ENCODE measurements around the gene FAM89B. TPM values are rescaled to one million over a fixed set of nuclear protein-coding genes. Genes with fewer than 3 reads are reported as not detected.

The FAM89B gene
- total RNA-seq, 2 experiments from 2014 or later = 12.7 to 16.0 TPM

- no peak overlapping the region for H3K4me3 Mint-ChIP-seq
- CTCF ChIA-PET = interaction anchor here (1.2 to 6.0 kb wide), 3 partner anchors 15 to 91 kb away, joined by 3 to 47 read pairs (median 9); partner anchors contain the start of gene KCNK7
- peaks cover 35% of the 10 kb centered on the region for H3K36me3 Mint-ChIP-seq (ENCODE audit: low read depth)
- H3K9me3 Mint-ChIP-seq = no peaks in the 10 kb centered on the region
- ATAC-seq (no peak), DNase-seq (no peak)
- H3K27ac Mint-ChIP-seq = peak overlapping the region; percentile 31
- TF ChIP-seq CTCF (IDR thresholded peaks at IDR 0.05) = no peak
- intact Hi-C loops (cut with micrococcal nuclease) = loop anchor here (2.0 kb wide), 1 partner anchor 14 kb away; the partner anchor contains the start of gene KCNK7
- H3K27me3 Mint-ChIP-seq = no peaks in the 10 kb centered on the region
- peaks cover 39% of the 10 kb centered on the region for H3K4me1 Mint-ChIP-seq (ENCODE audit: low read depth)
- POLR2A ChIA-PET = interaction anchor here (0.8 to 5.2 kb wide), 10 partner anchors 10 to 84 kb away, joined by 3 to 30 read pairs (median 4); partner anchors contain the start of genes KCNK7 and SCYL1
These were observed 36.9 kb downstream of the FAM89B start for GRCh38 chr11:65609229-65609628.

- Mint-ChIP-seq H3K4me1 (ENCODE audit: low read depth) (peaks cover 39% of the 10 kb centered on the region), H3K27me3 (no peaks in the 10 kb centered on the region), H3K27ac (peak overlapping the region; percentile 31), H3K36me3 (ENCODE audit: low read depth) (peaks cover 32% of the 10 kb centered on the region), H3K9me3 (no peaks in the 10 kb centered on the region), H3K4me3 (no peak overlapping the region)
- intact Hi-C loops (cut with micrococcal nuclease) = loop anchor here (2.0 kb wide), 1 partner anchor 15 kb away; the partner anchor contains the start of gene KCNK7
- no peak for TF ChIP-seq CTCF (IDR thresholded peaks at IDR 0.05)
- no peak for DNase-seq
- ChIA-PET CTCF (interaction anchor here (1.1 to 6.0 kb wide), 5 partner anchors 16 to 91 kb away, joined by 3 to 47 read pairs (median 4); partner anchors contain the start of gene KCNK7), POLR2A (interaction anchor here (0.6 to 5.2 kb wide), 13 partner anchors 13 to 85 kb away, joined by 3 to 30 read pairs (median 4); partner anchors contain the start of genes EHBP1L1, KCNK7 and SCYL1)
- no peak for ATAC-seq
These were observed 37.3 kb downstream of the FAM89B start for GRCh38 chr11:65609665-65610064.

GRCh38 chr11:65610404-65610803, 38.1 kb downstream of the FAM89B start:
- ChIA-PET CTCF (interaction anchor here (1.1 to 6.0 kb wide), 6 partner anchors 16 to 90 kb away, joined by 3 to 47 read pairs (median 4); partner anchors contain the start of gene KCNK7), POLR2A (interaction anchor here (0.7 to 5.2 kb wide), 7 partner anchors 16 to 110 kb away, joined by 3 to 30 read pairs (median 4); partner anchors contain the start of genes EHBP1L1 and KCNK7)
- intact Hi-C loops (cut with micrococcal nuclease) = no loop called here
- ATAC-seq (no peak), DNase-seq (no peak)
- H3K27me3 Mint-ChIP-seq = no peaks in the 10 kb centered on the region
- H3K4me1 Mint-ChIP-seq (ENCODE audit: low read depth) = peaks cover 39% of the 10 kb centered on the region
- peak overlapping the region; percentile 31 for H3K27ac Mint-ChIP-seq
- H3K4me3 Mint-ChIP-seq = no peak overlapping the region
- H3K9me3 Mint-ChIP-seq = no peaks in the 10 kb centered on the region
- TF ChIP-seq CTCF (IDR thresholded peaks at IDR 0.05) = no peak
- H3K36me3 Mint-ChIP-seq (ENCODE audit: low read depth) = peaks cover 32% of the 10 kb centered on the region

- Mint-ChIP-seq H3K9me3 (no peaks in the 10 kb centered on the region), H3K4me1 (ENCODE audit: low read depth) (peaks cover 39% of the 10 kb centered on the region), H3K36me3 (ENCODE audit: low read depth) (peaks cover 32% of the 10 kb centered on the region), H3K4me3 (peak overlapping the region; percentile 93), H3K27me3 (no peaks in the 10 kb centered on the region), H3K27ac (peak overlapping the region; percentile 55)
- ChIA-PET CTCF (interaction anchor here (1.0 to 6.0 kb wide), 5 partner anchors 17 to 377 kb away, joined by 3 to 47 read pairs (median 4); partner anchors contain the start of gene KCNK7), POLR2A (interaction anchor here (1.1 to 5.2 kb wide), 5 partner anchors 17 to 111 kb away, joined by 3 to 30 read pairs (median 4); partner anchors contain the start of genes EHBP1L1 and KCNK7)
- ATAC-seq (no peak), DNase-seq (no peak)
- TF ChIP-seq CTCF (IDR thresholded peaks at IDR 0.05) = no peak
- intact Hi-C loops (cut with micrococcal nuclease) = no loop called here
These were observed 38.9 kb downstream of the FAM89B start for GRCh38 chr11:65611028-65611757.
